Fibroblast of skin of scalp (primary cell): Measurements from ENCODE around the gene MCRIP1.
"Not testable (repeated sequence)": the region's sequence is repeated elsewhere in the genome, so short reads cannot be mapped to it uniquely, and the experiment has no call there.

Source experiments
- DNase-seq: peaks from one replicate; pipeline ENCODE4 v3.0.0-alpha.2; 2013

MCRIP1 gene

DNA sequence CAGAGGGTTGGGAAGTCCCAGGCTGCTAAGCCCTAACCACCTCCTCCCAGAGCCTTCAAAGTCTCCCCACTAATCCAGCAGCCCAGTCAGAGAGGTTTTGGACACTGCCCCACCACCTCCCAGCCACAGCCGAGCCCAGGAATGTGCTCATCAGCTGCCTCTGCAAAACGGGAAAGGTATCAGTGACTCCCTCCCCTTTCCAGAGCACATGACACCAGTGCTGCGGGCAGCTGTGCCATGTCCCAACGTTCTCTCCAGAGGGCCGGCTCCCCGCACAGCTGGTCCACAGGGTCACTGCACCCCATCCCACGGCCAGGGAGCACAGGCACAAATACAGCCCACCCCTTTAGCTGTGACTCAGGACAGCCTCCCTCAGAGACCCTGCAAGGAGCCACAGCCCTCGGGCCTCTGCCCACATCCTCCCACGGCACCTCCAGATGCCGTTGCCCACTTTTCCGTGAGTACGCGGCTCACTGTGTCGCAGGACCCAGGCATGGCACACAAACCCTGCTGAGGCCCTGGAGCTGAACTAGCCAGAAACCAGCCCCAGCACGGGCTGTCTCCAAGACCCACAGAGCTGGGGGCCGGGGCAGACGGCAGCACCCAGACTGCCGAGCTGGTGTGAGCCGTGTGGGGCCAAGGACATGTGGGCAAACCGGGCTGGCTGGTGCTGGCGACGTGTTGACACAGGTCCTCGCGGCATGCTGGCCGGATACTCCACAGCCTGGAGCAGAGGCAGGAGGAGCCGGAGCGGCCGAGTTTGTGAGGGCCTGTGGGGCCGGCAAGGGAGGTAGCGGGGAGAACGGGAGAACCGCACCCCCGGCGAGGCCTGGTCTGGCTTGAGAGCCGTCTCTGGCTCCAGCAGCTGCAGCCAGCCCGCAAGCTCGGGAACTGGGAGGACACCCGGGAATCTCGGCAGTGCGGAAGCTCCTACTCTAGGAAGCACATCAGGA is 8.0 kb upstream of the MCRIP1 start:
- DNase-seq = no peak

DNA sequence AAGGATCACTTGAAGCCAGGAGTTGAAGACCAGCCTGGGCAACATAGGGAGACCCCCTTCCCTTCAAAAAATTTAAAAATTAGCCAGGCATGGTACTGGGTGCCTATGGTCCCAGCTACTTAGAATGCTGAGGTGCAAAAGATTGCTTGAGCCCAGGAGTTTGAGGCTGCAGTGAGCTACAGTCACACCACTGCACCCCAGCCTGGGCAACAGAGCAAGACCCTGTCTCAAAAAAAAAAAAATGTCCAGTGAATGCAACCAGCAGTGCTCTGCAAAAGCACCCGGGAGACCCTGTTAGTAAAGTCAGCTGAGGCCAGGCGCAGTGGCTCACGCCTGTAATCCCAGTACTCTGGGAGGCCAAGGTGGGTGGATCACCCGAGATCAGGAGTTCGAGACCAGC is 7.0 kb upstream of the MCRIP1 start:
- not testable (repeated sequence) for DNase-seq

DNA sequence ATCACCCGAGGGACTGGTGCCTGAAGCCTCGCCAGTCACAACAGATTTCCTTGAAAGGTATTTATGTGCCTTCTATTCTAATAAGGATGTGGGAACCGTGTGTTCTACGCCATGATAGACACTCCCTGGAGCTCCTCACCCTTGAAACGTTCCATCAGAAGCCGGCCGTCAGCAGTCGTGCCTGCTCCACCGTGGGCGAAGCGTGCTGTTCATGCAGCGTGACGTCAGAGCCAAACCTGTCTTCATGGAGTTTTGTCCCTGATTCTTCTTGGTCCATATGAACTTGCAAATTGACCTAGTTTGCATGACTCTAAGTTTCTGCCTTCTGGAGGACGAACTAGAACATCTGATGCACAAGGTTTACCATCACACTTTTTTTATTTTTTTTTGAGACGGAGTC is 6.2 kb upstream of the MCRIP1 start:
- no peak for DNase-seq

DNA sequence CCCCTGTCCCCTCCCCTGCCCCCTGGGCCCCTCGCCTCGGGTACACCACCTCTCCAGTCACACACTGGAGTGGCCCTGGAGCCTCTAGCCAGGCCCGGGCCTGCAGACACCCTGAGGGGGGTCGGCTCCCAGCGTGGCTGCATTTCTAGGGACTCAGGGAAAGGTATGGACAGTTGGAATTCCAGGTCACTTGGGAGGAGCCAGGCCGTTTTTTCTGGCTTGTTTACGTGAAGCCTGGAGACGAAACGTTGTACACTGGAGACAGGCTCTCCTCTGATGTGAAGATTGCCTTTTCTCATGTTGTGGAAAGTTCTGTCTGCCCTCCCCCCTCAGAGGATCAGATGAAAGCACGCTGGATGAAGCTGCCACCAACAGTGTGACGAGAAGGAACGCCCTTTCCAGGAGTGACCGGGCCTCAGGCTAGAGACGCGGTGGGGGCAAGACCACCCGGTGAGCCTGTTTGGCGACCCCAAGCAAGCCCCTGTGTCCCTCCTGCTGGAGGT is 5.7 kb upstream of the MCRIP1 start:
- no peak for DNase-seq

DNA sequence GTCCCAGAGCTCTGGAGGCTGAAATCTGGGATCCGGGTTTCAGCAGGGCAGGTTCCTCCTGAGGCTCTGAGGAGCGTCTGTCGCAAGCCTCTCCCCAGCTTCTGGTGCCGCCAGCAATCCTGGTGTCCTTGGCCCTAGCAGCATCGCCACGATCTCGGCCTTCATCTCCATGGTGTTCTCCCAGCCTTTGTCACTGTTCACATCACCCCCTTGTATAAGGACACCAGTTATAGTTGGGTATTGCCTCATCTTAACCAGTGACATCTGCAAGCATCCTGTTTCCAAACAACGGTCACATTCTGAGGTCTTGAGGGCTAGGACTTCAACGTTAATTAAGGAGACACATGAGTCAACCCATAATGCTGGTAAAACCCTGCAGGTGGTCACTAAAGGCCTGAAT is 4.5 kb upstream of the MCRIP1 start:
- DNase-seq = no peak

DNA sequence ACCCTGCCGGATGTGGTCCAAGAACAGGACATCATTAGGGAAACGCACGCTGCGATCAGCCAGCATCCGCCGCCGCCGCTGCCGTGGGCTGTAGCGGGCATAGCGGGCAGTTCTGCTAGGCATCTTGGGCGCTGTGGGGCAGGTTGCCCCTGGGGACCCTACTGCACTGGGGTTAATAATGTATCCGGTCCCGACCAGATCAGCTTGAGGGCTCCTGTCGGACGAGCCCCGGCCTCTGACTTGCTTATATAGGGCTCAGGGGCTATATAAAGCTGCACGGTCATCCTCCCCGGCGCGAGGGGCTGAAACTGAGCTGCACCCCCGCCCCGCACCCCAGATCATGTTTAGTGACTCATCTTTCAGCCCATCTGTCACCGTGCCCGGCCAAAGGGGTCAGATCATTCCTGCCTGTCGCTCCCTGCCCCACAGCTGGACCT is 1.8 kb upstream of the MCRIP1 start, which contains the start of gene PPP1R27:
PPP1R27 (minus strand) TSS at position 220 of the 437 bp plus-strand sequence; CDS start at position 123, 97 bp downstream.
- no peak for DNase-seq

DNA sequence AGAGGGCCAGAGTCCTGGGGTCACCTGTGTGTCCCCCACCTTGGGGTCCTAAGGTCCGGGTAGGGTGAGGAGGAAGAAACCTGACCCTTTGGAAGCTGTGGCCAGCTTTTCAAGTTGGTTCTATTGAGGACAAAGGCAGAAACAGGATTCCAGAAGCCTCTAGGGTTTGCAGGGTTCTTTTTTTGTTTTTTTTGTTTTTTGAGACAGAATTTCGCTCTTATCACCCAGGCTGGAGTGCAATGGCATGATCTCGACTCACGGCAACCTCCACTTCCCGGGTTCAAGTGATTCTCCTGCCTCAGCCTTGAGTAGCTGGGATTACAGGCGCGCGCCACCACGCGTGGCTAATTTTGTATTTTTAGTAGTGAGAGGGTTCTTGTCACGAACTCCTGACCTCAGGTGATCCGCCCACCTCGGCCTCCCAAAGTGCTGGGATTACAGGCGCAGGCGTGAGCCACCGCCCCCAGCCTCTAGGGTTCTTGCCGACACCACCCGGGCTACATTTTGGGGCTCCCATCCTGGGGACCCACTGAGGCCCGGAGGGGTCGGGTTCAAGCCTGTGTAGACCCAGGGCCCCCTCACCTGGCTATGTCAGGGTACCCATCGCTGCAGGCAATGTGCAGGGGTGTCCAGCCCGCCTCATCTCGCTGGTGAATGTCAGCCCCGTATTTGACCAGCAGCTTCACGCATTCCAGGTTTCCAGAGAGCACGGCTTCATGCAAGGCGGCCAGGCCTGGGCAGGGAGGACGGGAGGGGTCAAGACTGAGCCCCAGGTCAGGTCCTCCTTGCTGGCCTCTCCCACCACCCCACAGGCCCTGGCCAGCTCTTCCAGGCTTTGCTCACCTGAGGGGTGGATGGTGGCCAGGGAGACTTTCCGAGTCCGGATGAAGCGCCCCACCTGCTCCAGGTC is 1.1 kb upstream of the MCRIP1 start:
- no peak for DNase-seq

DNA sequence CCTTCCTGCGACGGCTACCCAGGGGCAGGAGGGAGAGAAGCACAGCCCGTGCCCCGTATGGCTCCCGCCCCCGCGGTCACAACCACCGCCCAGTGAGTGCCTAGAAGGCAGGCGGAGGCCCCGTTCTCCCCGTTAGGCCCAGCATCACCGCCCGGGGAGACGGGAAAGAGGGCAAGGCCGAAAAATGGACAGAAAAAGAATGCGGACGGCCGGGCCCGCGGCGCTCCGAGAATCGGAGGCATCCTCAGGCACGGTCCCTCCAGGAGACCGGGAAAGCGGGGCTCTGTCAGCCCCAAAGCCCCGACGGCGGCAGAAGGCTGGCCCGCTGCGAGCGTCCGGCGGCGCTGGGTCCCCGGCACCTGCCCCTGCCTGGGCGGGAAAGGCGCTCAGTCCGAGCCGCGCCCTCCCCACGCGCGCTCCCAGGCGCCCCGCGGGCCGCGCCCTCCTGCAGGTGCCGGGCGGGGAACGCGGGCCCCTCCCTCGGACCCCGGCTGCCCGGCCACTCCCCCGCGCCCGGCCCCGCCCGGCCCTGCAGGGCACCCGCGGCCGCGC is 407 bp downstream of the MCRIP1 start:
- DNase-seq = no peak

DNA sequence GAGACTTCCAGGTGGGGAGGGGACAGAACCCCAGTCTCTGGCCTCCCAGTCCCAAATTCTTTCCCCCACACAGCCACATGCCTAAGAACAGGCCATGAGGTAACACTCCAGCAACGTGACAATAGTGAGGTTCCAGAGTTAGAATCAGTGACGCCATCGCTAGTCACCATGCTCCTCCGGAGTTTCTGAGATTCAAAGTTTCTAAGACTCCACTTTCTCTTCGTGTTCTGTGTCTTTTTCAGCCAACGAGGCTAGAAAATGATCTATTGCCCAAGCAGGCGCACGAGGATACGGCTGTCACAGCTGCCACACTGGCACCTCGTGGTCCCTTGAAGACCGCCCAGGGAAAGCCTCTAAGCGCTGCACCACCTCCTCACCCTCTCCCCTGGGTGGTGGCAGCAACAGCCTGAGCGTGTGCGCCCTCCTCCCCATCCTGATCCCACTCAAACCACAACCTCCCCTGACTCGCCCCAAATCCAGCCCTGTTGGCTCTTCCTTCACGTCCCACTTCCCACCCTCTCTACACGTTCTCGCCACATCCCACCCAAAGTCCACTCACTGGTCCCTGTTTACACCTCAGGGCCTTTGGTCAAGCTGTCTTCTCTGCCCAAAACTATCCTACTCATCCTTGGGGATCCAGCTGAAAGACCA is 1.0 kb downstream of the MCRIP1 start:
- DNase-seq = peak; percentile 23

DNA sequence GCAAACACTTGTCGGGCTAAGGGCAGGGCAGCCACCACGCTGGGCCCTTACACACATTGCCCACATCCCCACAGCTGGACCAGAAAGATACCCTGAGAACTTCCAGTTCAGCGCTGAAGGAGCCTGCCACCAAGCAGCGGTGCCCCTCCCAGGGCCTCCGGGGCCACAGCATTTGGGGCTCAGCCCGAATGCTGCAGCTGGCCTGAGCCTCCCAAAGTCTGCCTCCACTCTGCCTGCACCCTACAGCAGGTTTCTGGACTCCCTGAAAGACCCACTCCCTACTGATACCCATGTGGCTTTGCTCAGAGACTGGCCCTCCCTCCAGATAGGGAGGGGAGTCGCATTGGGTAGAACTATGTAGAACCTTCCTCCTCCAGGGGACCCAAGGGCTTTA is 1.5 kb downstream of the MCRIP1 start:
- DNase-seq = no peak

DNA sequence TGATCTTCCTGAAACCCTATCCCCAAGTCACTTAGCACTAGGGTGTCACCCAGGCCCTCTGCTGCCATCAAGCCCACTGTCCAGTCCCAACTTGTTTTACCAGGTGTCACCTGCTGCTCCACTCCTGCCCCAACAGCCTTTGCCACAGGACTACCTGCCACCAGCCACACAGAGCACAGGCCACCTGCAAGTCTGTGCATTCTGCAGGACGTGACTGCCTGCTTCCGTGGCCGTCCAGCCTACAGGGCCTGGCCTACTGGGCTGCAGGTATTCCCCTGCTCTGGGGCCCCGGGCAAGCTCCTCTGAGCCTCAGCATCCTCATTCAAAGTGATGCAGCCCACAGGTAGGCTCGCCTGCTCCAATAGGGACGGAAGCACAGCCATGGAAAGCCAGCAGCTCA is 3.2 kb downstream of the MCRIP1 start:
- no peak for DNase-seq

DNA sequence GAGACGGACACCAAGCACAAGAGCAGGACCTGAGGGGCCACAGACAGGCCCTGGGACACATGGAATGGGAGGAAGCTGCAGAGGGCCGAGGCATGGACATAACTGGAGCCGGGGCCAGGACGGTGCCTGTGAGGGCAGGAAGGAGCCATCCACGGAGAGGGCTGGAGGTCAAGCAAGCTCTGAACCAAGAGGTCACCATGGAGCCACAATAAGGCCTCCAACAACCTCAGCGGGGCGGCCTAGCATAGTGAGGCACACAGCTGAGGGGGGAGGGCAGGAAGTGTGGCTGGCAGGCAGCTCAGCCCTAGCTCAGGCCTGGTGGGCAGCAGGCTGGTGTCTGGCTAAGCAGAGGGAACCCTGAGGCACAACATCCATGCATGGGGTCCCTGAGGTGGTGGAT is 4.4 kb downstream of the MCRIP1 start:
- no peak for DNase-seq

DNA sequence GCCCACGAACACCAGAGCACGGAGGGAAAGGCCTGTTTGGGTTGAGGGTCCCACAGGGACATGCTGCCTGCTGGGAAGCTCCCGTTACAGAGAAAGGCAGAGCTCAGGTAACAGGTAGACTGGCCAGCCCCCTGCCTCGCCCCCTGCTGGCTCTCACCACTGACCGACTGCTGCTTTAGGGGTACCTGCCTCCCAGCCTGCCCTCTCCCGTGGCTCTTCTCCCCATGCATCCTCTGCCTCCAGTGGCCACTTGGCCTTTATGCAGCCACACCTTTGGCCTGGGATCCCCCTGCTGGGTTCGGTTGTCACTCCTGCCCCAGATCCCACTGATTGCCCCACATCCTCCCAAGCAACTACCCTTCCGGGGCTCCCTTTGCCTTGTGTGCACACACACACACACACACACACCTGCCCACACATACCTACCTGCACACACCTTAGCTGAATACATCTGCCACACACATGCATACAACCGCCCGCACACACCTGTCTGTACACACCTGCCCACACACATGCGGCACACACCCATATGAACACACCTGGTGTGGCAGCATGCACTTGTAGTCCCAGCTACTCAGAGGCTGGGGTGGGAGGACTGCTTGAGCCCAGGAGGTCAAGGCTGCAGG is 7.1 kb downstream of the MCRIP1 start:
- no peak for DNase-seq

DNA sequence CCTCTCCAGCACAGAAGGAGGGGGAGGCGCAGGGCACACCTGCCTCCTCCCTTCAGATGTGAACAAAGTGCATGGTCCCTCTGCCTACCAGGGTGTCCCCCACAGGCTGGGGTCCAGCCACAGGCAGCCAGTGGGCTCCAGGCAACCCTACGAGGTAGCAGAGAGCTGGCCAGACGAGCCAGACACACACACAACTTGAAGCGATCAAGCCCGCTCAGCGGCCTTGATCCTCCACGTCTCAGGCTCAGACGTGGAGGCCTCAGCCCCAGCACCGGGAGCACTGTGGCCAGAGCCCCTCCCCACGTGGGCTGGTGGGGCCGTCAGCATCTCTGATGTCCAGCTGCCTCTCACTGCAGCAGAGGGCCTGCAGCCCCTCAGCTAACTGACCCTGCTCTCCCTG is 8.5 kb downstream of the MCRIP1 start:
- no peak for DNase-seq

DNA sequence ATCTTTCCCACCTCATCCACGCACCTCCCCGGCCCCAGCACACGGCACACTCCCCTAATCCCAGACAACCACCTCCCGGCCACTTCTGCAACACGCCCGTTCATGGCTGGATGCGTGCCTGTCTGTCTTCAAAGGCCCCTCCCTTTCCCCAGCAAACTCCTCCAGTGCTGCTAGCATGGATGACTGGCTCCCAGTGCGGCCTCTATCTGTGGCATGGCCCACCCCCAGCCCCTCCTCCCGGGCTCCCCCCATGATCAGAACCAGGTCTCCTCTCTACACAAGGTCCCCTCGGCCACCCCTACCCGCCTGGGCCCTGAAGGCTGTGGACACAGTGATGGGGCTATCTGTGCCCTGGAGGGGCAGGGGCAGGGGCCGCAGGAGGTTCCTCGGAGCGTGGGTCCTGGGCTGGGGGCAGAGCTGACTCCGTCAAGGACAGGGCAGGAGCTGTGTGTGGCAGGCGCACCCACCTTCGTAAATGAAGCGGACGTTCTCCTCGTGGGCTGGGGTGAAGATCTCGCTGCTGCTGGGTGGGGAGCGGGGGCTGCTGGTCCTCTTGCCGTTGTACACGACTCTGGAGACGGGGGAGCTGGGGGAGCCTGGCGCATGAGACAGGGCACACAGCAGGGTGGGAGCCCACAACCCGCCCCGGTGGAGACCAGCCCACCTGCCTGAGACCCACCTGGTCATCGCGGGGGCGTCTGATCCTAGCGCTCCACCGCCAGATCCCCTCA is 9.1 kb downstream of the MCRIP1 start:
- no peak for DNase-seq

DNA sequence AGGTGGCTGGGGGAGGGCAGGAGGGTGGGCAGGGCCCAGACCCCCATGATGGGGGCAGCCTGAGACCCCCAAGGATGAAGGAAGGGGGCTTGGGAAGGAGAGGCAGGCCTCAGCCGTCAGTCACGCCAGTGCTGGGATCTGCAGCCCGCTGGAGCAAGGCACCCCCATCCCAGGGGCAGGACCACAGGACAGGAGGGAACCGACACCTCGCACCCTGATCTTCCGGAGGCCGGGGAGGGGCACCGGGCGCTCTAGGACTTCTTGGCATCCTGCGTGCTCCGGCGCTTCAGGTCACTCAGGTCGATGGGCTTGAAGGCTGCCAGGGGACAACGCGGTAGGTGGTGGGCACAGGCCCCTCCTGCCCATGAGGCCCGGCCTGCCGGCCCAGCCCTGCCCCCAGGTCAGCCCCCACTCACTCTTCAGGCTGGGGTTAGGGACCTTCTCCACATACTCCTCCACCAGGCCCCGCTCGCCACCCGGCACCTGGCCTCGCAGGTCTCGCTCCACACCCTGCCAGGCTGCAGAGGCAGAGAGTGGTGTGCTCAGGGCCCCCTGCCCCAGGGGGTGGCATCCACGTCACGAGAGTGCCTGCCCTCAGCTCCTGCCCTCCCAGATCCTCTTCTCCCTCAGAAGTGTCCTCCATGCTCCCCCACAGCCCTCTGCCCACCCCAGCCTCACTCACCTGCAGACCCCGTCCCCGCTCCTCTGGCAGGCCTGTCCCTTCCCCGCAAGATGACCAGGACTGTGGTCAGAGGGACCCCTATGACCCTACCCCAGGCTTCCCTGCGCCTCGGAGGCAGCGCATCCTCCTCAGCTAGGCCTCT is 9.9 kb downstream of the MCRIP1 start:
- DNase-seq = no peak

DNA sequence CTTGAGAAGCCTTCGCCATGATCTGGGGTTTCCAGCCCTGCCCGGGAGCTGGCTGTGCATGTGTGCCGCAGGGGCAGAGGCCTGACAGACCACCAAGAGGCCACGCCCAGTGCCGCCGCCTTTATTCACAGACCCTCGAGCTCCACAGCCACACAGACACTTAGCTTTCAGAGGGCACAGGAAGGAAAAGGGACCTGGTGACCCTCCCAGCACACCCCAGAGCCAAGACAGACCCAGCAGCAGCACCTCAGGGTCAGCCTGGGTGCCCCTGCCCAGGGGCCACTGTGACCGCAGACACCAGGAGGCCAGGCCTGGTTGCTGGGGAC is 10.8 kb downstream of the MCRIP1 start:
- DNase-seq = no peak

DNA sequence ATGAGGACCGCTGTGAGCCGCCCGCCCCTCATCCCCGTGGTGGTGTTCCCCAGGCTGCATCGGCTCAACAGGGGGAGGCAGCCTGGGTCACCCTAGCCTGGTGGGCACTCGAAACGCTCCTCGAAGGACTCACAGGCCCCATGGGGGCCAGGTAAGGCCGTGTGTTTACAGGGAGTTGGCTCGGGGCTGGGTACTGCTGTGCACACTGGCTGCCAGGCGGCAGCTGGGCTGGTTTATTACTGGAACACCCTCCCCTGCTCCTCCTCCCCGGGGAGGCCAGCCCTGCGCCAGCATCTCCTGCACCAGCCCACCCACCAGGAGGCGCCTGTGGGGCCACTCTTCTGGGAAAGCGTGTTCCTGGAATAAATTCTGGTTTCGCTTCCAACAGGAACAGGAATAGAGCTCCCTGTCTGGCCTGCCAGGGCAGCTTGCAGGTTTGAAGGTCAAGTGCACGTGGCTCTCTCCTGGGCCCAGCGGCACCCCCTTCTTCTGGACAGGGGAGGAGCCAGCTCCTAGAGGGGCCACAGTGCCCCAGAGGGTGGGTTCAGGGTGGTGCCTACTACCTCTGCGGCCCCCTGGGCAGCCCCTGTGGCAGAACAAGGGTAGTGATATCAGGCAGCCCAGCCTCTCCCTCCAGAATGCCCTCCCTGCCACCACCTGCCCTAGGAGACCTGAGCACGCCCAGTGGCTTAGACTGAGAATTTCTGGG is 11.3 kb downstream of the MCRIP1 start:
- DNase-seq = peak; percentile 50

DNA sequence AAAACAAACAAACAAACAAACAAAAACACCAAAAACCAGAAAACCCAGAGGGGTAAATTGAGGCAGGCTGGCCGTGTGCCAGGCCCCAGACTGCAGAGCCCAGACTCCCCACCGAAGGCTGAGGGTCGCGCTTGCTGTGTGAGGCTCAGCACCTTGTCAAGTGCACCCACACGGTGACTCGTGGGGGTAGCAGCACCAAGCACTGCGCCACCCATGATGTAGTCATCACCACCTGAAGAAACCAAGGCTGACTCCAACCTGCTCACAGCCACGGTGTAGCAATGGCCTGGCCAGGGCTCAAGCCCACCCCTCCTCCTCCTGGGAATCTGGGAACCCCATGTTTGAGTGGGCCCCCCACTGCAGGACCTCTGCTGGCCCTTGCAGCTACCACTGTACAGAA is 11.9 kb downstream of the MCRIP1 start:
- DNase-seq = no peak

DNA sequence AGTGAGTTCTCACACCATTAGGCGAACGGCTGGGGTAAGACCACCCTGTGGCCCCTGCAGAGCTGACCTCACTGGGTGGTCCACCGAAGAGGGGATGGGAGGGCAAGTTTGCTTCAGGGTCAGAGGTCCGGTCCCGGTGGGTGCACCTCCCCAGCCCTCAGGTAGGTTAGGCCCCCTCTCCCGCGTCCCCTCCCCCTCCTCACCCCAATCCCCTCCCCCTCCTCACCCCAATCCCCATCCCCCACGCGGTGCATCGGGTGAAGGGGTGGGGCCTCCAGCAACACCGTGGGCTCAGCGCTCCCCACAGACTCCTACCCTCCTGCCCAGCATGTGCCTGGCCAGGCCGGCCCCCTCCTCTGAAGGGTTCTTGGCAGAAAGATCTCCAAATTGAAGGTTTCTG is 13.4 kb downstream of the MCRIP1 start:
- DNase-seq = no peak
